HuH-7 (cell line): ENCODE measurements around the gene LRCH1.
A peak's percentile ranks its signal among the peaks of the same experiment; 100 is the strongest.

Experiments
- DNase-seq: peaks from one replicate; pipeline ENCODE4 v3.0.0; 2011; ENCODE audit warnings: low spot score

The LRCH1 gene

DNA sequence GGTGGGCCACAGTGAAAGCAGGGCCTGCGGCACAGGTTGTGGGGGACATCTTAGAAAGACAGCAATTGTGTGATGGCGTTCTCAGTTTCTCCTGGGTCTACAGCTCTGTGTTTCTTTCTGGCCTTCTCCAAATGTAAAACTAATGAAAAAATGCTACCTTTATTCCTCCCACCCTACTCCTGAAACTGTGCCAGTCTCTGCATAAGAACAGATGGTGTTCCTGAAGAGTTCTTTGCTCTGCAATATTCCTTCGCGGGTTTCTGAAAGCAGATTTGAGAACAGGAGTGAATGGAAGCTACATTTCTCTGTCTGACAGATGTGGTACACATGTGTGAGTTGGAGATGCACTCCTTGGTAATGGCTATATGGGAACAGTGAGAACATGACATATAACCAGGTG lies 18.0 kb upstream of the LRCH1 start:
- no peak for DNase-seq

DNA sequence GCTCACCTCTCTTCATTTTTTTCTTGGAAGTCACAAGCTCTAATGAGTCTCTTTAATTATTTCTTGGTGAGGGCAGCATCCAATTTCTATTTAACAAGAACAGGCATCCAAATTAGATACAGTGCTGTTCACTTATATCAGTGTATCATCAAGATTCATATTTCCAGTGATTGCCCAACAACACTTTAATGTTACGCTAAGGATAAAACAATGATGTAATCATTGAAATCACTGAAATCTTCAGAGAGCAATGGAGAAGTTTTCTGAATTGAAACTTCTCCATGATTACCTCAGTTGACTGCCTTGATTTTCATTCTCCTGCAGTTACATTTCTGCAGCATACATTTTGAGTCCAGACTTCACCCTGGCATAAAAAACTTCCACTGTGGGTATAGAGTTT lies 17.1 kb upstream of the LRCH1 start:
- DNase-seq, result no peak

GRCh38 chr13:46536341-46536740 lies 16.6 kb upstream of the LRCH1 start:
- no peak for DNase-seq

- no peak for DNase-seq
Observed at GRCh38 chr13:46539231-46539630, 13.7 kb upstream of the LRCH1 start.

- DNase-seq, result no peak
Observed at GRCh38 chr13:46541210-46541609, 11.8 kb upstream of the LRCH1 start.

GRCh38 chr13:46542833-46543232 lies 10.1 kb upstream of the LRCH1 start:
- DNase-seq, result no peak

GRCh38 chr13:46543287-46543686 lies 9.7 kb upstream of the LRCH1 start:
- no peak for DNase-seq

GRCh38 chr13:46544208-46544607 lies 8.8 kb upstream of the LRCH1 start:
- no peak for DNase-seq

- DNase-seq, result no peak
Observed at GRCh38 chr13:46544811-46545210, 8.2 kb upstream of the LRCH1 start.

DNA sequence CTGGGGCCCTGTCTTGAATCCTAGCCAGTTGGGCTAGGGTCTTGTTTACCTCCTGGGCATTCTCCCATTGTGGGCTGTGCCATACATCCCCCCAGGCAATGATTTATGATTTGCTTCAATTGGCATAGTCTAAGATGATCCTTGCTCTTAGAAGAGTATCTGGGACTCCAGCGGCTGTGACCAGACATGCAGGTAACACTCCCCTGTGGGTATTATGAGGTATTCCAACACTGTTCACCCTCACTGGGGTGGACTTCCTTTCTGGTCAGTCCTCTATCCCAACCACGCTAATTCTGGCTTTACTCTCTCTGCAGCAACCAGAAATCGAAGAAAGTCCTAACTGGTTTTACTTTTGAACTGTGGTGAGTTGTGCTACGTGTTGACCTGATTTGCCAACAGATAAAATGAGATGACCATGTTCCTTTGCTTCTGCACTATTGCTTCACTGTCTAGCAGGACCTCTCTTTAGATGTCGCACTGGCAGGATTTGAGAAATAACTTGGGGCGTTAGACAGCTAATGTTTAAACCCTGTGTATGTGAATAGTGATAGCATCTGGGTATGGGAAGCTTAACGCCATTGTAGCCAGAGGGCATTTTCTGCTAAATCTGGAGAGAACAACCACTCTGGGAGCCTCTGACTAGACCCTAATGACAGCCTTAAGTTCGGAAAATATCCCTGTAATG lies 6.7 kb upstream of the LRCH1 start:
- no peak for DNase-seq

DNA sequence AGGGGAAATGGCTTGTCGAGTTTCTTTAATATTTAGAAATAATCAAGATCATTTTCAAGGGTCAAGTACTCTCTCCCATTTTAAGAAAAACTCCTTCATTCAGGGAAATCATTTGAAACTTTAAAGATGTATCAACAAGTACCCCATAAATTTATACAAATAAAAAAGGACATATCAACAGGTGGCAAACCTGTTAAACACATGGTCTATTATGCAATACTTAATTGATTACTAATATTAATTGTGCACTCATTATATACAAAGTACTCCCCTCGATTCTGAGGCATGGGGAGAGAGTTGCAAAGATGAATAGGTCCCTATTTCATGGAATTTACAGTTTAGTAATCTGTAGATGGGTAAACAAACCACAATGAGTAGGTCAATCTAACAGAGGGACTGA lies 2.1 kb upstream of the LRCH1 start:
- no peak for DNase-seq

- DNase-seq, result peak; percentile 74
Observed at GRCh38 chr13:46551410-46552302, 1.3 kb upstream of the LRCH1 start.

DNA sequence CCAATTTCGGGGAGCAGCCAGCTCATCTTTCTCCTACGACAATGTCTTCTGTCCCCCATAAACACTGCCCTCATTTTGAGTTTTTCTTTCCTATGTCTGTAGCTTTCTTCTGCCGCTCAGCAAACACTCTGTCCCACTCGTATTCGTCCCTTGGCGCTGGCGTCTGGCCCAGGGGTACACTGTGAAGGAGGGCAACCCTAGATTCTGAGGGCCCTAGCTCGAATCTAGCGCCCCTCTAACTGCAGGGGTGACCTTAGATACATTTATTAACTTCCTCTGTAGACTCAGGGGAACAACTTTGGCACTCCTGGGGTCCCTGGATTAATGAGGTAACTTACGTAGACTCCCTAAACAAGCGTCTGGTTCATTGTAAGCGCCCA lies 677 bp upstream of the LRCH1 start:
- DNase-seq, result no peak

DNA sequence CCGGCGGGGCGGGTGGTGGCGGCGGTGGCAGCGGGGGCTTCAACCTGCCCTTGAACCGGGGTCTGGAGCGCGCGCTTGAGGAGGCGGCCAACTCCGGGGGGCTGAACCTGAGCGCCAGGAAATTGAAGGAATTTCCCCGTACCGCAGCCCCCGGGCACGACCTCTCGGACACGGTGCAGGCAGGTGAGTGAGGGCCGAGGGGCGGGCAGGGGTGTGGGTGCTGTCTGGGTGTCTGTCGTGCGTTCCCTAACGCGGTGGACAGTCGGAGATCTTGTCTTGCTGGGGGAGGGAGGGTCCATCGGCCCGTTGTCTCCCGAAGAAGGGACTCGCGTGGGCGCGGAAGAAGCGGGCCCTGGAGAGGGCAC lies 533 bp downstream of the LRCH1 start:
- DNase-seq, result no peak

- DNase-seq, result peak; percentile 64
Observed at GRCh38 chr13:46553886-46554858, 1.2 kb downstream of the LRCH1 start.

DNA sequence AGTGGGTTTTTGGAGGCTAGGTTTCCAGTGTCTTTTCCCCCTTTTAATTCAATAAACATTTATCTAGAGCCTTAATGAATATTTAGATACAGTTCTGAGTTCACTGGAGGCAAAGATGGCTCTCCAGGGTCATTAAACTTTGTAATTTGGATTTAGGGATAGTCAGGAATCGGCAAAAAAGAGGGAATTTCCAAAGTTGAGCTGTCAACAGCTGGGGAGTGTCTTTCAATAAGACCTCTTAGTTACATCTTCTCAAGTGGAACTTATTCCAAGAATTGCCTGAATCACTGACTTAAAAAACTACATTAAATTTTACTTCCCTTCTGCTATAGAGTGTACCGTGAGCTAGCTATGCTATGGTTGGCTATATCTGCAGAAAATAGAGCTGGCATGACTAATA lies 2.0 kb downstream of the LRCH1 start:
- DNase-seq, result no peak

DNA sequence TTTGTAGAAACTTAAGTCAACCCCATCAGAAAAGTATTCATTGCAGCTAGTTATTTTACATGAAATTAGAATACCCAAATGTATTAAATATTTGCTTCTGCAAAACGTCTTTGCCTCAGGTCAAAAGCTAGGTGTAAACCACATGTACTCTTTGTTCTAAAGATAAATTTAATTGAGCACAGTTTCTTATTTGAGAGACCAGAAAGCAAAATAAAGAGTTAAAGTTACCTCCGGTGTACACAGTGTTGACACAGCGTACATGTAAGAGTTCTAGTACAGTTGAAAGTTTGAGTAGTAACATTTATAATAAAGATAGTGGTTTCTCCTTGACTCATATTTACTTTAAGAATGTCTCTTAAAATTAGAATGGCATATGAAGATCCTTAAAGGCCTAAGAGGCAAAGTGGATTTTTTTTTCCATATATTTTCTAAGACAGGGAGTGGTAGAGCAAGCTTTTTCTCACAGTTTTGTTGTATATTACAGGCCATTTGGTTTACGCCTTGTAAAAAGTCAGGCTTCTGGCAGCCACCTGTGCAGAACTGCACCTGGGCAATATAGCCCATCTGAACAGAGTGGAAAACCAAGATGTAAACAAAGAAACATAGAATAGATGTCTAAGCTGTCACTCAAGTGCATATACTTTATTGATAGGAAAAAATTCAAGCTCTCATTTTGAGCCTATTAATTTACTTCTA lies 2.9 kb downstream of the LRCH1 start:
- DNase-seq, result no peak

DNA sequence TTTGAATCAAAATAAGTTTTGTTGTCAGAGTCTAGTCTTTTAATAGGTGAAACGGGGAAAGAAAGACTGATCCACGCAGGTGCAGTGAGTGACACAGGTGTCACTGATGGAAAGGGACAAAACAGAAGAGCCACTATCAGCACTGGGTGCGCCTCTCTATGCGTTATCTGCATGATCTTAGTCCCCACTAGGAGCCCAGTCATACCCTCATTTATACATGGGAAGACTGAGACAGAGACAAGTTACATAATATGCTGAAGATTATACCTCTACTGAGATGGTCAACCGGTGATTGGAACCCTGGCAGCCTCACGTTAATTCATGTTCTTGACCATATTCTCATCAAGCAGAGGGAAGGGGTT lies 3.4 kb downstream of the LRCH1 start:
- no peak for DNase-seq

GRCh38 chr13:46559272-46559805 lies 6.4 kb downstream of the LRCH1 start:
- DNase-seq, result no peak

DNA sequence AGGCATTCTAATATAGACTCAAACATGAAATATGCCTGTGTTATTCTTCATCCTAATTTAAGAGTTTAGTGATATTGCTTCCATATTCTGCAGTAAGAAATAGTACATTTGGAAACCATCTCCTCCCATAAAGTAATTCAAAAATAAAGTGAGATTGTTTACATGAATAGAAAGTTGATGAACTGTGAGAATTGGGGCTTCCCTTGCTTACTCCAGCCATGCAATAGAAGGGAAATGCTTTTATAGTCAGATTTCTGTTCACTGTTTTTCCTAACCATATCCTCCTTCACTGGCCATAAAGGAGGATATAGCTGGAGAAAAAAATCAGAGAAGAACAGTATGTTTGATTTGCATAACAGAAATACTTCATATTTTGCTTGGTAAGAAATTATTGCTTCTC lies 7.8 kb downstream of the LRCH1 start:
- no peak for DNase-seq

DNA sequence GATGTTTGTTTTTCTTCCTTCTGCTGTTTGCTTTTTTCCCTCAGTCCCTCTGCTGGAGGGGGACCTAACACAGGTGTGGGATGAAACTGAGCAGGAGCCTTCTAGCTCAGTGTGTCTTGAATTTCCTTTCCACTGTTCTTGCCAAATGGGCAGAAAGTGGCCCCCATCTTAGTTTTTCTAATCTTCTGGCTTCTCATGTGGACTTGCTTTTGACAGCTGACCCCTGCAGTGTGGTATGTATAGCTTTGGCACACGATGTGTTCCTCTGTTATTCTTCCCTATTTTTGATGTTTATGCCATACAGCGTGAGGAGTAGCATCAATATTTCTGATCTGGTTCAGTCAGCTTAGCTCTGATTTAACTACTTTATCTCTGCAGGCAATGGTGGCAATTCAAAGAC lies 8.3 kb downstream of the LRCH1 start:
- no peak for DNase-seq

- no peak for DNase-seq
Observed at GRCh38 chr13:46561691-46562090, 8.7 kb downstream of the LRCH1 start.
